ENCODE results near the gene TTLL12.

GRCh38 chr22:43152003-43152356 lies 35.0 kb downstream of the TTLL12 start:
- TF ChIP-seq EP300 (IDR thresholded peaks at IDR 0.05): no peak
- no peak for TF ChIP-seq CTCF (IDR thresholded peaks at IDR 0.05)
- no peak for TF ChIP-seq POLR2AphosphoS5 (IDR thresholded peaks at IDR 0.05)
- TF ChIP-seq POLR2A (IDR thresholded peaks at IDR 0.05): no peak
